IPS-20b (cell line): Measurements from ENCODE around the gene ACR.

ENCODE experiments used
- H3K27ac ChIP-seq: one replicate; pipeline ENCODE4 v1.5.1; 2013; ENCODE audit warnings: low read length
- H3K27me3 ChIP-seq: 2 replicates; pipeline ENCODE4 v1.6.1; 2013; ENCODE audit warnings: mild to moderate bottlenecking, low read length, inconsistent platforms; ENCODE audit not compliant: insufficient read depth
- H3K36me3 ChIP-seq: 2 replicates; pipeline ENCODE4 v1.6.1; 2013; ENCODE audit warnings: low read depth, mild to moderate bottlenecking, inconsistent platforms, low read length, moderate library complexity; ENCODE audit not compliant: insufficient read depth
- H3K4me1 ChIP-seq: 2 replicates; pipeline ENCODE4 v1.6.1; 2013; ENCODE audit warnings: mild to moderate bottlenecking, control low read depth, inconsistent platforms, low read length, moderate library complexity; ENCODE audit not compliant: insufficient read depth
- H3K4me3 ChIP-seq: 2 replicates; pipeline ENCODE4 v1.5.1; 2013; ENCODE audit warnings: mild to moderate bottlenecking, low read length, inconsistent platforms
- H3K9ac ChIP-seq: 2 replicates; pipeline ENCODE4 v1.6.1; 2013; ENCODE audit warnings: low read depth, mild to moderate bottlenecking, inconsistent platforms, low read length, moderate library complexity
- H3K9me3 ChIP-seq: 2 replicates; pipeline ENCODE4 v1.6.1; 2013; ENCODE audit warnings: mild to moderate bottlenecking, low read depth, low read length, inconsistent platforms; ENCODE audit not compliant: insufficient read depth

Gene ACR

DNA sequence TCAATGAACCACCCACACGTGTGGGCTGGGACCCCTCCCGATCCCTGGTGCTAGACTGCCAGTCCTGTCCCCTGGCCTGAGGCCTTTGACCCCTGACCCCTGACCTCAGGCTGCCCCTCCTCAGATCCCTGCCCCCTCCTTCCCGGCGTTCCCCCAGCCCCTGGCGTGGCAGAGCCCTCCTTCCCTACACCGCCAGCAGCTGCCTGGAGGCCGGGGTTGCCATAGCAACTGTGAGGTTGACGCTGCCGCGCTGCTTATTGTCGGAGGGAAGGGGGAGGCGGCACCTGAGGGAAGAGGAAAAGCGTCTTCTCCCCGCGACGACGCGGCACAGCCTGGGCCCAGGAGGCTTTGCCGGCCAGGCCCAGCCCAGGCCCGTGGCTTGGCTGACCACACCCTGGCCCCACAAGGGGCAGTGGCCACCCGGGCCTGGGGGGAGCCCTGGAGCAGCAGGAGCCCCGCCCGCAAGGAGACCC lies 32.7 kb upstream of the ACR start:
- Histone ChIP-seq H3K4me3 (peak overlapping the region; percentile 33; the same call in 1 of the 2 replicates), H3K9ac (no peak overlapping the region), H3K9me3 (no peaks in the 10 kb centered on the region), H3K27ac (no peak overlapping the region), H3K27me3 (no peaks in the 10 kb centered on the region), H3K4me1 (peaks cover 5% of the 10 kb centered on the region; the same call in 1 of the 2 replicates), H3K36me3 (no peaks in the 10 kb centered on the region)

- Histone ChIP-seq H3K9ac (no peak overlapping the region), H3K9me3 (no peaks in the 10 kb centered on the region), H3K27me3 (no peaks in the 10 kb centered on the region), H3K36me3 (no peaks in the 10 kb centered on the region), H3K27ac (no peak overlapping the region), H3K4me3 (no peak overlapping the region), H3K4me1 (peaks cover 5% of the 10 kb centered on the region; the same call in 1 of the 2 replicates)
Measured at GRCh38 chr22:50705851-50706351, 32.1 kb upstream of the ACR start.

GRCh38 chr22:50706481-50707125 lies 31.4 kb upstream of the ACR start:
- no peaks in the 10 kb centered on the region for H3K27me3 ChIP-seq
- peaks cover 5% of the 10 kb centered on the region; the same call in 1 of the 2 replicates for H3K4me1 ChIP-seq
- H3K36me3 ChIP-seq, result no peaks in the 10 kb centered on the region
- H3K27ac ChIP-seq, result no peak overlapping the region
- H3K4me3 ChIP-seq, result no peak overlapping the region
- H3K9ac ChIP-seq, result no peak overlapping the region
- H3K9me3 ChIP-seq, result no peaks in the 10 kb centered on the region

DNA sequence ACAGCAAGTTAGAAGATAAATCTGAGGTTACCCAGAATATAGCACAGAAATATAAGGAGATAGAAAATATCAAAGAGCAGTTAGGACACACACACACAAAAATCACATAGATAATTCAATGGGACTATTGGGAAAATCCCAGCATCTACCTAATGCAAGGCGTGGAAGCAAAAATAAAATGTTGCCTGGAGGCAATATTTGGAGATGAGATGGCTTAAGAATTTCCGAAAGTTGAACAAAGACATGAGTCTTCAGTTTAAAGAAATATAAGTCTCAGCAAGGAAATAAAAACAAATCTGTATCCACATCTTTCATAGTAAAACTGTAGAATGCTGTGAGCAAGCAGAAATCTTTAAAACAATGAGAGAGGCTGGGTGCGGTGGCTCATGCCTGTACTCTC lies 29.5 kb upstream of the ACR start:
- no peaks in the 10 kb centered on the region for H3K36me3 ChIP-seq
- no peak overlapping the region for H3K9ac ChIP-seq
- no peak overlapping the region for H3K4me3 ChIP-seq
- peaks cover 5% of the 10 kb centered on the region; the same call in 1 of the 2 replicates for H3K4me1 ChIP-seq
- no peaks in the 10 kb centered on the region for H3K9me3 ChIP-seq
- H3K27ac ChIP-seq, result no peak overlapping the region
- H3K27me3 ChIP-seq, result no peaks in the 10 kb centered on the region

- H3K4me3 ChIP-seq, result no peak overlapping the region
- no peak overlapping the region for H3K27ac ChIP-seq
- H3K9ac ChIP-seq, result no peak overlapping the region
Measured at GRCh38 chr22:50708996-50709395, 29.0 kb upstream of the ACR start.

GRCh38 chr22:50710221-50710620 lies 27.8 kb upstream of the ACR start:
- Histone ChIP-seq H3K9ac (no peak overlapping the region), H3K9me3 (no peaks in the 10 kb centered on the region), H3K36me3 (no peaks in the 10 kb centered on the region), H3K4me1 (no peaks in the 10 kb centered on the region), H3K27ac (no peak overlapping the region), H3K27me3 (no peaks in the 10 kb centered on the region), H3K4me3 (no peak overlapping the region)

More at GRCh38 chr22:50708996-50709395, 29.0 kb upstream of the ACR start:
- Histone ChIP-seq H3K4me1 (peaks cover 5% of the 10 kb centered on the region; the same call in 1 of the 2 replicates), H3K27me3 (no peaks in the 10 kb centered on the region), H3K36me3 (no peaks in the 10 kb centered on the region), H3K9me3 (no peaks in the 10 kb centered on the region)

- H3K27me3 ChIP-seq, result no peaks in the 10 kb centered on the region
- H3K36me3 ChIP-seq, result no peaks in the 10 kb centered on the region
- H3K4me3 ChIP-seq, result no peak overlapping the region
- no peaks in the 10 kb centered on the region for H3K9me3 ChIP-seq
- no peak overlapping the region for H3K9ac ChIP-seq
- no peak overlapping the region for H3K27ac ChIP-seq
- no peaks in the 10 kb centered on the region for H3K4me1 ChIP-seq
Measured at GRCh38 chr22:50710886-50711285, 27.1 kb upstream of the ACR start.

DNA sequence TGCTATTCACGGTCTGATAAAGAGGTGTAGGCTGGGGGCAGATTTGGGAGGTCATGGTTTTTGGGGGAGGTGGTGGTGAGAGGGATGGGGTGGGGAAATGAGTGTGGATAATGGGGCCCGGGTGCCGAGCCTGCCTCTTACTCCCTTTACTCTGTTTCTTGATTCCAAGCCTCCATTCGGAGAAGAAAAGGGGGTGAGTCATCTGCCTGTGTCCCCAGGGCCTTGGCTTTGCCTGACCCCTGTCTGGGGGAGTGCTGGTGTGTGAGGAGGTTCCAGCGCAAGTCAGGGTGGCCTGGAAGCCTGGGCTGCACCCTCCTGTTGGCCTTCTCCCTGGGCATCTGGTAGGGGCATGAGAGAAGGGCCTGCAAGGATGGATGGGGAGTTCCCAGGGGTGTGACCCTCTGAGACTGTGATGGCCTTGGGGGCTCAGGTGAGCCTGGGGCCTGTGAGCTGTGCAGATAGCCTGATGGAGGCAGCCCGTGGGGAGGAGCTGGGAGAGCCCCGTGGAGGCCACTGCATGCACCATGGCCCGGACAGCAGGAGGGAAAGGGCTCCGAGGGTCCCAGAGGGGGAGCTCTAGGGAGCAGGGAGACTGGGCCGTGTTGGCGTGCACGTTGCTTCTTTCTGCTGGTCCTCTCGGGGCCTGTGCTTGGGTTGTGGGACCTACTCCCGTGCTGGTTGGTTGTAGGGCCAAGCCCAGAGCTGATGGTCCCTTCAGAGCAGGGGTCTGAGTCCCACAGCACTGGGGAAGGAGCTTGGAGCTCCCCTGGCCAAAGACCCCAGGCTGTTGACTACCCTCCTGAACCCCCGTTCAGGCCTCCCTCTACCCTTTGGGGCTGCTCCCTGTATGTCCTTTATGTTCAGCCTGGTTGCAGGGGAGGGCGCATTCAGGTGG lies 26.3 kb upstream of the ACR start:
- H3K4me1 ChIP-seq, result no peaks in the 10 kb centered on the region
- no peaks in the 10 kb centered on the region for H3K9me3 ChIP-seq
- H3K27me3 ChIP-seq, result 0 out of 2 replicates have a peak, but pooled peaks cover under 1% of the 10 kb centered on the region
- H3K27ac ChIP-seq, result no peak overlapping the region
- H3K9ac ChIP-seq, result no peak overlapping the region
- no peak overlapping the region for H3K4me3 ChIP-seq
- no peaks in the 10 kb centered on the region for H3K36me3 ChIP-seq

DNA sequence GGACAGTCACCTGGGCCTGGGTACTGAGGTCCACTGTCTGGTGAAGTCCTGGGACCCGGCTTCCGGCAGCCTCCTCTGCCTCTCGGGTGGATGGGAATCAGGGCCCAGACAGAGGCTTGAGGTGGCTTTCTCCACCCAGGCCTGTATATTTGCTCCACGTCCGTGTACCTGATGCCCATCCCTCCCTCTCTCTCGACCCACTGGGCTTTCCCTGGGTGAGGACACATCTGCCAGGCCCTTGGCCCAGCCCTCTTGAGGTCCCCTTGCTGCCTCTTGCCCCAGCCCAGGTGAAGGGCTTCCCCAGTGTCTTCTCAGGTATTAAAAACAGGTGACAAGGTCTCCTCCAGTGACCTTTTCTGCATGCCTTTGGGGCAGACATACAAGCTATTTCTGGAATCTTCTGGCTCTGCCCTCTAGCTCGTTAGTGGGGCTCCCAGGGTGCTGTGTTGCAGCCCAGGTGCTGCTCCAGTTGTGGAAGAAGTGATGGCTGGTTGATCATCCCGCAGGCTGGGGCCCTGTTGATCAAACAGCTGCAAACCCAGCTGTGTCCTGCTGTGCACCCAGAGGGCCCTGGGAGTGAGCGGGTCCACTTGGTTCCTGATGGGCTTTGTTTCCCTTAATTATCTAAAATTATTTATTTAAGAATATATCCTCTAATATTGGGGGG lies 25.5 kb upstream of the ACR start:
- Histone ChIP-seq H3K4me1 (no peaks in the 10 kb centered on the region), H3K4me3 (no peak overlapping the region), H3K27me3 (peaks cover 8% of the 10 kb centered on the region), H3K27ac (no peak overlapping the region), H3K9ac (no peak overlapping the region), H3K9me3 (no peaks in the 10 kb centered on the region), H3K36me3 (no peaks in the 10 kb centered on the region)

GRCh38 chr22:50713008-50713385 lies 25.0 kb upstream of the ACR start:
- H3K4me3 ChIP-seq, result no peak overlapping the region
- no peak overlapping the region for H3K27ac ChIP-seq
- no peaks in the 10 kb centered on the region for H3K9me3 ChIP-seq
- H3K36me3 ChIP-seq, result no peaks in the 10 kb centered on the region
- H3K9ac ChIP-seq, result no peak overlapping the region
- peaks cover 13% of the 10 kb centered on the region for H3K27me3 ChIP-seq
- H3K4me1 ChIP-seq, result no peaks in the 10 kb centered on the region

DNA sequence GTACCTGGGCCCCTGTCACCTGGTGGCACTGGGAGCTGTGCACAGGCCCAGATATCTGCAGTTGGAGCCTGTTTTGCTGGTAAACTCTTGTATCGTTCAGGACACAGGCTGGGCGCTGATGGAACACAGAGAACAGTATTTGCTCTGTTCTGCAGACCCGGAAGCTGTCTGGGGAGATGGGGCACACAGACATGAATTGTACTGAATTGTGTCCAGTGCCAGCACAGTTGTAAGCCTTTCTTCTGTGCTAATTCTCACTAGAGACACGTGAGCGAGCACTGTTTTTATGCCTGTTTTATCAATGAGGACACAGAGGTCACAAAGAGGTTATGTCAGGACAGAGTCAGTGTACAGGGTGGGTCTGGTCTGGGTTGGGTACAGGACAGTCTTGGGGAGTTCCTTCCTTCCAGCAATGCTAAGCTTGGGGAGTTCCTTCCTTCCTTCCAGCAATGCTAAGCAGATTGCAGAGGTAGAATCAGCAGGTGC lies 24.4 kb upstream of the ACR start:
- Histone ChIP-seq H3K4me1 (no peaks in the 10 kb centered on the region), H3K9me3 (no peaks in the 10 kb centered on the region), H3K4me3 (no peak overlapping the region), H3K27me3 (peaks cover 19% of the 10 kb centered on the region), H3K27ac (no peak overlapping the region), H3K9ac (no peak overlapping the region), H3K36me3 (no peaks in the 10 kb centered on the region)
